Thyroid gland (tissue), 4 donors: ENCODE data around the gene SCN4B. TPM values are rescaled to one million over a fixed set of nuclear protein-coding genes. Genes with fewer than 3 reads are reported as not detected.

Source experiments
- DNase-seq, 2 donors: peaks; one replicate each; pipeline ENCODE4 v3.0.0-alpha.2; 2019
- H3K27ac ChIP-seq, 3 donors: fragments of 200-600 bp; sonication (generic); 1 replicate in 2 of 3; 2 replicates in 1 of 3; pipeline ENCODE4 v1.5.1; 2016 to 2019; ENCODE audit warnings: mild to moderate bottlenecking in 1 of 3, moderate library complexity in 1 of 3
- H3K27me3 ChIP-seq: fragments of 200-600 bp; sonication (generic); one replicate; pipeline ENCODE4 v1.5.1; 2019
- H3K36me3 ChIP-seq, 2 donors: fragments of 200-600 bp; sonication (generic); one replicate each; pipeline ENCODE4 v1.5.1; 2016 to 2019
- H3K4me1 ChIP-seq, 2 donors: fragments of 200-600 bp; sonication (generic); one replicate each; pipeline ENCODE4 v1.5.1; 2017 to 2019
- H3K4me3 ChIP-seq, 3 donors: fragments of 200-600 bp; sonication (generic); replicated peaks in 1 of 3; 1 replicate in 2 of 3; 2 replicates in 1 of 3; pipeline ENCODE4 v1.5.1; 2016; ENCODE audit warnings: mild to moderate bottlenecking in 1 of 3
- H3K9me3 ChIP-seq: fragments of 200-600 bp; sonication (generic); one replicate; pipeline ENCODE4 v1.5.1; 2017
- POLR2A ChIP-seq, 2 donors: fragments of 450-650 bp; IDR thresholded peaks; one replicate each; pipeline ENCODE4 v1.6.1; 2017; ENCODE audit warnings: antibody characterized with exemption in 2 of 2, mild to moderate bottlenecking in 2 of 2, moderate library complexity in 1 of 2
- WGBS, 2 donors: methylation state at CpG; one replicate each; pipeline ENCODE4 v1.1.5; 2017; 5-methylcytosine and 5-hydroxymethylcytosine counted together
- intact Hi-C: fragments of 100-400 bp; cut with DNase I; formaldehyde crosslinking; loops from one replicate; pipeline ENCODE4 v1.15.1; 2023
- total RNA-seq, 4 donors: library from RNA; depleted of rRNA; stranded (reverse); fragments of >200 nt; gene quantifications; one replicate each; pipeline ENCODE4 v1.2.3, GENCODE V29; 2016
- TF ChIP-seq, protein P1 (sequence below), 6 experiments: fragments of 200-600 bp in 3 of 6; fragments of 450-650 bp in 3 of 6; sonication (generic) in 3 of 6; IDR thresholded peaks; one replicate each; pipeline ENCODE4 v1.5.1; 2016 to 2019; ENCODE audit warnings: antibody characterized with exemption in 6 of 6, mild to moderate bottlenecking in 2 of 6, inconsistent platforms in 1 of 6, moderate library complexity in 1 of 6

SCN4B gene
- total RNA-seq, 4 donors from 2014 or later, result 5.5 to 15.7 (median 10.5) TPM

DNA sequence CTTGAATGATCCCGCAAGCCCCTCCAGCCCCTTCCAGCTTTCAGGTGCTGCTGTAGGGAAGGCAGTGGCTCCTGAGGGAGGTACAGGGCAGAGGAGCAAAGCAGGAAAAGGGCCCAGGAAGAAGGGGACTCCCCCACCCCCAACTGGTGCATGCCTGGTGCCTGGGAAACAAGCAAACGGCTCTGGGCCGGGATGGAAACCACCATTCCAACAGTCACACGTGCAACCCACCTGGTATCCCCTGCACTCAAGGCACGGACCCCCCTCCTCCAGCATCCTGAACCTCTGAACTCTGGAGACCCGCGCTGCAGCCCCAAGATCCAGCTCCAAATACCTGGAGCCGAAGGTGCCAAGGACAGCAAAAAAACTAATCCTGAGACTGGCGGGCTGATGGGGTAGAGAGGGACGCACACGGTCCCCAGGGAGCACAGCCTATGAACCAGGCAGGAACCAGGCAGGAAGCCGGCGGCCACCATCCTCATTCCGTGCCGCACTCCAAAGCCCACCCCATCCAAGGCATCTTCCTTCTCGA is 537 bp downstream of the SCN4B start:
- Histone ChIP-seq H3K27me3 (peaks cover 6% of the 10 kb centered on the region), H3K9me3 (no peaks in the 10 kb centered on the region), H3K36me3 (no peaks in the 10 kb centered on the region), H3K4me1 (peaks cover 5 to 17% of the 10 kb centered on the region in 2 donors), H3K27ac (no peak overlapping the region), H3K4me3 (peak overlapping the region in 1 of 3 donors; percentile 33)
- no peak for DNase-seq
- intact Hi-C loops, result no loop called here
- 22 to 30% methylated on average over 3 to 7 of the region's 16 CpGs for WGBS, 2 donors
- TF ChIP-seq, protein P1, sequence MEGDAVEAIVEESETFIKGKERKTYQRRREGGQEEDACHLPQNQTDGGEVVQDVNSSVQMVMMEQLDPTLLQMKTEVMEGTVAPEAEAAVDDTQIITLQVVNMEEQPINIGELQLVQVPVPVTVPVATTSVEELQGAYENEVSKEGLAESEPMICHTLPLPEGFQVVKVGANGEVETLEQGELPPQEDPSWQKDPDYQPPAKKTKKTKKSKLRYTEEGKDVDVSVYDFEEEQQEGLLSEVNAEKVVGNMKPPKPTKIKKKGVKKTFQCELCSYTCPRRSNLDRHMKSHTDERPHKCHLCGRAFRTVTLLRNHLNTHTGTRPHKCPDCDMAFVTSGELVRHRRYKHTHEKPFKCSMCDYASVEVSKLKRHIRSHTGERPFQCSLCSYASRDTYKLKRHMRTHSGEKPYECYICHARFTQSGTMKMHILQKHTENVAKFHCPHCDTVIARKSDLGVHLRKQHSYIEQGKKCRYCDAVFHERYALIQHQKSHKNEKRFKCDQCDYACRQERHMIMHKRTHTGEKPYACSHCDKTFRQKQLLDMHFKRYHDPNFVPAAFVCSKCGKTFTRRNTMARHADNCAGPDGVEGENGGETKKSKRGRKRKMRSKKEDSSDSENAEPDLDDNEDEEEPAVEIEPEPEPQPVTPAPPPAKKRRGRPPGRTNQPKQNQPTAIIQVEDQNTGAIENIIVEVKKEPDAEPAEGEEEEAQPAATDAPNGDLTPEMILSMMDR (IDR thresholded peaks at IDR 0.05), result no peak
- TF ChIP-seq POLR2A (IDR thresholded peaks at IDR 0.05), result no peak

DNA sequence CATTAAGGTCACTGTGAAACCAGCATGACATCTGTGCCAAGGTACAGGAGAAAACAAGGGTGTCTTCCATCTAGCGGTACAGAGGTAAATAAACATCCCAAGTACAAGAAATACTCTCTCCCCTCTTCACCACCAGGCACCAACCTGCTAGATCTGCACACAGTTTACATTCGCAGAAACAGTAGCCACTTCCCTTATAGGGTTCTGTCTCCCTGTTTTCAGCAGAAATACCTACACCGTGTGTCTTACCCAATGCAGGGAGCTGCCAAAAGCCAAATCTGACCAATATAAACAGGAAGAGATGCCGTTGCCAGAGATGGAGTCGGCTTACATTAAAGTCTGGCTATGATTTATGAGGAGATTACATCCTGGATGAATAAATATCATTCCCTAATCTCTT is 1.2 kb downstream of the SCN4B start:
- H3K27ac ChIP-seq, result no peak overlapping the region

DNA sequence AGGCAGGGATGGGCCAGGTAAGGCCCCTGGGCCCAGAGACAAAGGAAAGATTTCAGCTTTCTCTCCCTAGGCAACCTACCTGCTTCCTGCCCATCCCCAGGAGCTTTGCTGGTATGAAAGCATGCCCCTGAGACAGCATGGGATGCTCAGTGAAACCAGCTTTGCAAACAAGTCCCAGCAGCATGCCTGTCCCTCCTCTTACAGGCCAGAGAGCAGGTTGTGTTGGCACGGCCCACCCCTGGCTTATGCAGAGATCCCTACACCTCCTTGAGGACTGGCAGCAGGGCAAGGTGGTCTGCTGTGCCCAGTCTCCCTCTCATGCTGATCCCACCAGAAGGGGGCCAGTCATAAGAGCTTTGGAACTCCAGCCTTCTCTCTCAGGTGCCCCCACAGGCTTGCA is 3.1 kb downstream of the SCN4B start:
- DNase-seq, result no peak
- no peak overlapping the region for H3K27ac ChIP-seq
- 100% methylated on average over 1 of the region's 1 CpG for WGBS, 2 donors
- H3K27me3 ChIP-seq, result peaks cover 4% of the 10 kb centered on the region
- H3K36me3 ChIP-seq, result no peaks in the 10 kb centered on the region
- TF ChIP-seq, protein P1 (IDR thresholded peaks at IDR 0.05), result no peak
- no peak for TF ChIP-seq POLR2A (IDR thresholded peaks at IDR 0.05)
- H3K9me3 ChIP-seq, result no peaks in the 10 kb centered on the region
- peaks cover 10 to 23% of the 10 kb centered on the region in 2 donors for H3K4me1 ChIP-seq
- no peak overlapping the region for H3K4me3 ChIP-seq
- intact Hi-C loops, result no loop called here

More for the DNA sequence above, 1.2 kb downstream of the SCN4B start:
- TF ChIP-seq, protein P1 (IDR thresholded peaks at IDR 0.05), result no peak
- no peak for TF ChIP-seq POLR2A (IDR thresholded peaks at IDR 0.05)
- H3K4me1 ChIP-seq, result peaks cover 5 to 17% of the 10 kb centered on the region in 2 donors
- H3K4me3 ChIP-seq, result no peak overlapping the region
- H3K9me3 ChIP-seq, result no peaks in the 10 kb centered on the region
- 58 to 60% methylated on average over 5 of the region's 5 CpGs for WGBS, 2 donors
- H3K27me3 ChIP-seq, result peaks cover 6% of the 10 kb centered on the region
- intact Hi-C loops, result no loop called here
- no peaks in the 10 kb centered on the region for H3K36me3 ChIP-seq
- no peak for DNase-seq

DNA sequence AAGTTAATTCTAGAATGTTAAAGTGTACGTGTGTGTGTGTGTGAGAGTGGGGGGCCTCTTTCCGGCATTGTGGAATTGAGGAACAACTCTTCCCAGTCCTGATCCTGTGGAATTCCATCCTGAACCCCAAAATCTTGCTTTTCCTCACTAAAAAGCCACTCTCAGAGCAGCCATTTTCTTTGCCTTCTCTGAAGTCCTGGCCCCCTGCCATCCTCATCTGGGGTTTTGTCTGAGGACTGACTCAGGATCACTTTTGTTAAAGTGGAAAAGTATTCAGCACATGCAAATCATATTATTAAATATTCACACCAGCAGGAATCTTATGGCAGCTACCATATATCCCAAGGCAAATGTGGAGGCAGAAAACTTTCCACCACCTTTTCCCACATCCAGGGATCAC is 3.8 kb downstream of the SCN4B start:
- Histone ChIP-seq H3K4me1 (peaks cover 10 to 23% of the 10 kb centered on the region in 2 donors), H3K4me3 (no peak overlapping the region), H3K27me3 (no peaks in the 10 kb centered on the region), H3K27ac (no peak overlapping the region), H3K36me3 (no peaks in the 10 kb centered on the region), H3K9me3 (no peaks in the 10 kb centered on the region)
- WGBS, 2 donors, result 77 to 79% methylated on average over 2 of the region's 2 CpGs
- DNase-seq, result no peak
- intact Hi-C loops, result no loop called here
- no peak for TF ChIP-seq POLR2A (IDR thresholded peaks at IDR 0.05)
- TF ChIP-seq, protein P1 (IDR thresholded peaks at IDR 0.05), result no peak

DNA sequence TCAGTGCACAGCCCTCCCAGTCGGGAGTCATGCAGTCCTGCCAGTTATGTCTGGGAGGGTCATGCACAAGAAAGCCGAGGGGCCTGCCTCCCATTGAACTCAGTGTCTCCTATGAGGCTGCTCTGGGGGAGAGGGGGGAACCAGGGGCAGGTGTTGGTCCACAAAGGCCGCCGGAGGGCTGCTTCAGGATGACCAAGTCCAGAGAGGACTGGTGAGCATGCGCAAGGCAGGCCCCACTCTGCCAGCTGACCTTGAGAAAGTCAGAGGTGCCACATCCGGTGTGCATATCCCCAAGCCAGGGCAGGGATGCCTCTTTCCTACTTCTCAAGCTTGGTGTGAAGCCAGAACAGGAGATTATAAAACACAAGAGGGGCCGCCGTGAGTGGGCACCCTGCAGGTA is 4.4 kb downstream of the SCN4B start:
- WGBS, 2 donors, result 78% methylated on average over 6 to 8 of the region's 8 CpGs
- Histone ChIP-seq H3K4me1 (peaks cover 8 to 21% of the 10 kb centered on the region in 2 donors), H3K27me3 (no peaks in the 10 kb centered on the region), H3K36me3 (no peaks in the 10 kb centered on the region), H3K27ac (no peak overlapping the region), H3K9me3 (no peaks in the 10 kb centered on the region), H3K4me3 (no peak overlapping the region)
- no peak for DNase-seq
- intact Hi-C loops, result no loop called here
- TF ChIP-seq POLR2A (IDR thresholded peaks at IDR 0.05), result no peak
- TF ChIP-seq, protein P1 (IDR thresholded peaks at IDR 0.05), result no peak
